SH-SY5Y (cell line): Measurements from ENCODE around the gene ITGB6.

ENCODE experiments used
- GATA2 ChIP-seq: IDR thresholded peaks from 2 replicates; pipeline ENCODE4 v1.6.1; 2011; ENCODE audit warnings: mild to moderate bottlenecking, low read depth, low read length
- GATA3 ChIP-seq: IDR thresholded peaks from 2 replicates; pipeline ENCODE4 v1.6.1; 2011; ENCODE audit warnings: low read depth, mild to moderate bottlenecking, low read length, moderate library complexity

ITGB6 gene

DNA sequence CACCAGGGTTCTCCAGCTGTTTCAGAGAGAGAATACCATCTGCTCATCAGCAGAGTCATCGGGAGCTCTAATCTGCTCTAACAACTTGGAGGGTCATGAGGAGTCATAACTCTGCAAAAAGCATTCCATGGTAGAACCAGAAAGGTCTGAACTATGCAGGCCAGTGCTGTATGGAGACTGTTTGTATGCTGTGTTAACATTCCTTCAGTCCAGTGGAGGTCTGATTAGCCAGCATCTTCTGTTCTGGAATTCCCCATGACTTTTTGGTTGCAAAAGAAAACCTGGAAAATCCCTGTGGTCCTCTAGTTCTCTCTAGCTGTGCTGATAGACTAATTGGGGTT, 9.4 kb upstream of the ITGB6 start:
- TF ChIP-seq GATA2 (no peak), GATA3 (no peak)

DNA sequence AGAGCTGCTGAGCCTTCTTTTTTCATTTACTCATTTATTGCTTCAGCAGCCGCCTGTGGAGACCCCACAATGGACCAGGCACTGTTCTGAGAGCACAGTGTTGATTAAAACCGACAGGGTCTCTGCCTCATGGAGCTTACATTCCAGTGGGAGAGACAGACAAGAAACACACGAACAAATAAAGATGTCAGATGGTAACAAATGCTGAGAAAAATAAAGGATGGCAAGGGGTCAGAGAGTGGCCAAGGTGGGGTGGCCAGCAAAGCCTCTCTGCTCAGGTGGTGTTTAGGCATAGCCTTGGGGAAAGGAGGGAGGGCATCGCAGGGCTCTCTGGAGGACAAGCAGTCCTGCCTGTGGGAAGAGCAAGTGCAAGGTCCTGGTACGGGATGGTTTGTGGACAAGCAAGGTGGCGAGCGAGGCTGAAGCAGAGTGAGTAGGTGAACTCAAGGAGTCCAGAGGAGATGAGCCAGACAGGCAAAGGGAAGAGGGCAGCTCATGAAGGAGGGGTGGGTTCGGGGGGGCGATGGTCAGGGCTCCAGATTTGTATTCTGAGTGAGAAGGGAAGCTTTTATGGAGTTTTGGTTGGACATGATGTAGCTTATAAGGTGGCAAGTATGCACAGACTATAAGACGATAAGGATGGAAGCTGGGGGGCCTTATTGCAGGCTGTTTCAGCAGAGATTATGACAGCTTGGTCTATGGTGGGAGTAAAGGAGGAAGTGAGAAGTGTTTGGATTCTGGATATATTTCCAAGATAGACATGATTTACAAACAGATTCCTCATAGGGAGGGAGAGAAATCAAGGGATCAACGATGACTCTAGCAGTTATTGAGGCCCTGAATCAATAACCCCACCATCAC, 8.8 kb upstream of the ITGB6 start:
- TF ChIP-seq GATA2 (no peak), GATA3 (no peak)

DNA sequence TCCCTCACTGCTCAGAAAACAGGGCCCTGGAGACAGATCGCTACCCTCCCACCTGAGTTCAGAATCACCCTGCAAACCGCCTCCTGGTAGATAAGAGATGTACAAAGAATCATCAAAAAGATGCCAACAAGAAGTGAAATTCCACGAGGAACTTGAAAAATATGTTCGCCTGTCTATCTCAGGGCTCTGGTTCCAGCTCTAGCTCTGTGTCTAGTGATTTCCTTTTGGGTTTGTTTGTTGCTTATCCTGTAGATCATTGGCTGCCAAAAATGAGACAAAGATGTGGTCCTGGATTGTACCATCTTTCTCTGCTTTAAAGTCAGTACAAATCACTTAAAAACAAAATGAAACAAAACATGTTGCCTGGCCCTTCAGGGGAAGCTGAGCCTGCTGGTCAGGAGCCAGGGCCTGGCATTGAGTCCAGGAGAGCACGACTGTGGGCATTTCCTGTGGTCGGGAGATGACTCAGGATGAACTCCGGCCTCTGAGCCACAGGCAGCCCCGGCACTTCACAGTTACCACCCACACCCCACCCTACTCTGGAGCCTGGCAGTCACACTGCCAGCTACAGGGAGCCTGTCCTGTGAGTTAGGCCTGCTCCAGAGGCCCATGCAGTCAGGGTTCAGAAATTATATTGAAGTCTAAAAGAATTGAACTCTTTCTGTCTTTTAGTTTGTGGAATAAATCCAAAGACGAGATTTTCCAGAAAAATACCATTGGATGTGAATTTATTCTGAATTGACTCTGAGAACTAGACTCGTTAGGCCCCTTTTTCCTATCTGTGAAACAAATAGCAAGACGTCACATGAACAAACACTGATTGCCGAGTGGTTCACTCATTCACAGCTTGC, 8.0 kb upstream of the ITGB6 start:
- TF ChIP-seq GATA2 (peak; percentile 60; the same call in 1 of the 2 replicates), GATA3 (peak; percentile 33; the same call in 1 of the 2 replicates)

DNA sequence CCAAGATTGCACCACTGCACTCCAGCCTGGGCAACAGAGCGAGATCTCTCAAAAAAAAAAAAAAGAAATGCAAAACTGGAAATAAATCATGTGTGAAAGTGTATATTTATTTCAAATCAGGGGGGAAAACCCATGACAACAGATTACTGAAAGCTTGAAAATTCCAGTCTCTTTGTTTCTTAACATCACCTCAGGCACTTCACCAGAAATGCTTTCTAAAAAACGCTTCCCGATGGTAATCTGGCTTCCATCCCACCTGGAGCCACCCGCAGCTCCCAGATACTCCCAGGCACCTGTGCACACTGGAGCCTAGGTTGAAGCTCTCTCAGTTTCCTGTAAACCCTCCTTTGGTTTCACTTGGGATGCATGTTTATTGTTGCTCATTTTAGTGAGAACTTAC, 7.2 kb upstream of the ITGB6 start:
- TF ChIP-seq GATA3 (no peak), GATA2 (no peak)

DNA sequence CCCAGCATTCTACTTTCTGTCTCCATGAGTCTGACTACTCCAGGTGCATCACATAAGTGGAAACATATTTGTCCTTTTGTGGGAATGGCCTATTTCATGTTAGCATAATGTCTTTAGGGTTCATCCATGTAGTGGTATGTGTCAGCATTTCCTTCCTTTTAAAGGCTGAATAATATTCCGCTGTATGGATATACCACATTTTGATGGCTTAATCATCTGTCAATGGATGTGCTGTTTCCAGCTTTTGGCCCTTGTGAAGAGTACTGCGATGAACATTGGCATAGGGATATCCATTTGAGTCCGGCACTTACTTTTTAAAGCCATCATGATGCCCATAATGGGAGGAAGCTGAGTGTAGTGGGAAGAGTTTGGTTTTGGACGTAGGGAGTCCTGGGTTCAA, 6.4 kb upstream of the ITGB6 start:
- TF ChIP-seq GATA3 (no peak), GATA2 (no peak)

DNA sequence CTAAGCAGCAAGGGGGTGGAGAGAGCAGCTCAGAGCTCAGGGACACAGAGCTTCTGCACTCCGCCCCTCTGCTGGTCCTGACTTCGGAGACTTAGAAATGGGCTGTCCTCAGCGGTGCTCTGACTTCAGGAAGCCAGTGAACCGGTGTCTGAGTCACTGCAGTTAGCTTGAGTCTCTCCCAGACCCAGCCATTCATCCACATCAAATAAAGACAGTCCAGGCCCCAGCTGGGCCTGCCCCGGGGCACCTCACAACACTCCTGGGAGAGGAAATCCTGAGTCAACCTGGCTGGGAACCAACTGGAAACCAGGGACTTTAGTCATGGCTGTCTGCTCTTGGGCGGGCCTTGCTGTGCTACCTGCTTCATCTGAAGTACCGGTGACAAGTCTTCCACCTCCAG, 5.4 kb upstream of the ITGB6 start:
- no peak for TF ChIP-seq GATA2
- no peak for TF ChIP-seq GATA3

DNA sequence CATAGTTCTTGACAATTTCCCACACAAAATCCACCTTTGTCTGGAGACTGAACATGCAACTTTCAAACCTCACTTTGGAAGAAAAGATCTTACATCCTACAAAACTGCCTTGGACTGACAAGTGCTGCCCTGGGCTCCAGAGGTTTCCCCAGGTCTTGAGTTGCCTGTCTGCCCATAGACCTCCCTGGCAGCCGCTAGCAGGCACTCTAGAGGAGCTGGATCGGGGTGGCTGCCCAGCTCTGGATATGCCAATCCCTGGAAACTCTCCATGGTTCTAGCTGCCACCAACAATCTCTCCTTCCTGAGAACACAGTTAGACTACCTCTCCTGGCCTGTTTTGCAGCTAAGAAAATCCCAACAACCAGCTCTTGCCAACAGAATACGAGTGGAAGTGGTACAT, 3.4 kb upstream of the ITGB6 start:
- TF ChIP-seq GATA2 (no peak), GATA3 (no peak)

DNA sequence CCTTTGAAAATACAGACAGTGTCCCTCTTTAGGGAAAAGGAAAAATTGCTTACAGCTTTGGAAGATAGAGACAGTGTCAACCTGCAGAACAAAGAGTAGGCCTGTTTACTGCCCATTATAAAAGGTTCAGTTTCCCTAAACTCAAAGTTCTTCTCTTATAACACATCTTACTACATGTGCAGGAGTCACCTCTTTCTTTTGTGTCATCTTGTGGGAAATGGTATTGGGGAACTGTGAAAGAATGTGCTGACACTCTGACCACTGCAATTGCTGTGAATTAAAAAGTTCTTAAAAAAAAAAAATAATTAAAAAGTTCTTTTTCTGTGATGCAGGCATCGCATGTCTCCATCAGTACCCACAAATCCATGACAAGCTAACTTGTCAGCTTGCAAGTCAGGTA, 2.9 kb upstream of the ITGB6 start:
- TF ChIP-seq GATA2 (no peak), GATA3 (no peak)

DNA sequence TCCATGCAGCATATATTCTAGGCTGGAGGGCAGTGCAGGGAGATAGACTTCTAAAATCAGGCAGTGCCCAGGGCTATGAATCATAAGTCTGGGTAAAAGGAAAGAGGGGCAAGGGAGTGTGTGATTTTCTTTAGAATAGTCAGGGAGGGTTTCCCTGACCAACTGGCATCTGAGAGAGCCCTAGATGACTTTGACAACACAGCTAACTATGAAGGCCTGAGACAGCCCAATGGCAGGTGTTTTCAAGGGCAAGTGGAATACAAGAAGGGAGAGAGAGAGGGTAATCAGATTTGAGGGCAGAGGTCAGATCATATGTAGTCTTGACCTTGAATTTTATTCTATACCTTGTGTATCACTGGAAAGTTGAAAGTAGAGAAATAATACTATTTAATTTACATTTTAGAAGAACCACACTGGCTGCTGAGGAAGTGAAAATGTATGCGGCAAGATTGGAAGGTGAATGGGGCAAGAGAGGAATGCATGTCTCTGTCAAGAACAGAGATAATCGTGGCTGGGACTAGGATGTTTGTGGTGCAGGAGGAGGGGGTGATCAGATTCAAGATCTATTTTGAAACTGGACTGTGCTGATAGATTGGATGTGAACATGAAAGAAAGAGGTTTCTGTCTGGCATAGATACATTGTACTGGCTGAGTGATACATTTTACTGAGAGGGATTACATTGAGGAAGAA, 1.9 kb upstream of the ITGB6 start:
- TF ChIP-seq GATA2 (no peak), GATA3 (no peak)

DNA sequence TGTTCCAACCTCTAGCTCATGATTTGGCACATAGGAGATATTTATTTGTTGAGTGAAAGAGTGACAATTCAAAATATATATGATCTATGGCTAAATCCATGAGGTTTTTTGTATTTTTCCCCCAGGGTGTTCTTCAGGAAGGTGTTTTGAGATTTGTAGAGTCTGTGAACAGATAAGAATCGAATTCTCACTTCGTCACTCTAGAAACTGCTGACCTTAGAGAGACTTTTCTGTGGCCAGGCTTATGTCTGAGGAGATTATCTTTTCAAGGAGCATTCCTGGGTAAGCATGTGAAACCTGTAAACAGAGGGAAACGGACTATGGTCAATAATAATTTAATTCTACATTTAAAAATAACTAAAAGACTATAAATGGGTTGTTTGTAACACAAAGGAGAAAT, 849 bp upstream of the ITGB6 start:
- TF ChIP-seq GATA2 (no peak), GATA3 (no peak)

DNA sequence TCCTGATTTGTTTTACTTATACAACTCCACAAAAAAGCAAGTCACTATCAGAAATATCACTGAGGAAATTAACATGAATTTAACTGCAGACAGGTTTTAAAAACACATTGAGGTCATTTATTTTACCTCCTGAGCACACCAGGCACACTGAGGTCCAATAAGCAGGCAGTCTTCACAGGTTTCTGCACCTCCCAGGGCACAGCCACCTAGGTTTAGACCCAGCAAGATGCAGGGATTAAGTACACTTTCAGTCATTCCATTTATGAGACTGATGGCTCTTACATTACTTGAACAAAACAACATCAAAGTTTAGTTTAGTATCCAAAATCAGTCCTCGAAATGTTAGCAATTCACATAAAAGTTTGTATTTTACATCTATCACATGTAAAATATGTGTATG, 1.0 kb downstream of the ITGB6 start:
- no peak for TF ChIP-seq GATA2

DNA sequence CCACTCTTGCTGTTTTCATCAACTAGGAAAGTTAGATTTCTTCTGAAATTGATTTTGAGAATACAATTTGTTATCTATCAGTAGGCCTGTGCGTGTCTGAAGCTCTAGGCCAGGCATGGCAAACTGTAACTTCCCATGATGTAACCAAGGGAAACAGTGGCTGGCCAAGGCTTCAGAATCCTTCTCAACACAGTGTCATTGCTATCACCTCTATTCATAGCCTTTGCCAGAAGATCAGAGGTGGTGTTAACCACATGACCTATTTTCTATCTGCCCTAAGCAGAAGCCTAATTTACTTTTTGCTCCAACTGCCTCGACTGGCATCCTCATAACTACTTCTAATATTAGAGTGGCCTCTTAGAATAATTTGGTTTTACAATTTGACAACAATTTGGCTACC, 2.5 kb downstream of the ITGB6 start:
- no peak for TF ChIP-seq GATA2
- TF ChIP-seq GATA3 = no peak

DNA sequence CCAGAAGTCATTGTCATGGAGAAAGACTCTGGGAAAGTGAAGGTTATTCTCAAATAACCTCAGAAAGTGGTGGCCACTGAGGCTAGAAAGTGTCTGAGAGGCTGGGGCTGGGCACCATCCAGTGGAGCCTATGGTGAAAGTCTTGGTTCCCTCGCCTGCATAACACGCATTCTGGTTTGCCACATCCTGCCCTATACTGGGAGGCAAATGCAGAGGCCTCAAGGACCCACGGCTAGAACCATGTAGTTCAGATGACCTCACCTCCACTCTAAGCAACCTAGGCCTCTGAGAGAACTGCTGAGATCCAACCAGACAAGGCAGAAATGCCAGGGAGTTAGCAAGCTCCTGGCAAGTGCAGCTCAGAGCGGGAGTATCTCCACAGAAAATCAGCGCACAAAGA, 5.1 kb downstream of the ITGB6 start:
- no peak for TF ChIP-seq GATA3
- no peak for TF ChIP-seq GATA2

DNA sequence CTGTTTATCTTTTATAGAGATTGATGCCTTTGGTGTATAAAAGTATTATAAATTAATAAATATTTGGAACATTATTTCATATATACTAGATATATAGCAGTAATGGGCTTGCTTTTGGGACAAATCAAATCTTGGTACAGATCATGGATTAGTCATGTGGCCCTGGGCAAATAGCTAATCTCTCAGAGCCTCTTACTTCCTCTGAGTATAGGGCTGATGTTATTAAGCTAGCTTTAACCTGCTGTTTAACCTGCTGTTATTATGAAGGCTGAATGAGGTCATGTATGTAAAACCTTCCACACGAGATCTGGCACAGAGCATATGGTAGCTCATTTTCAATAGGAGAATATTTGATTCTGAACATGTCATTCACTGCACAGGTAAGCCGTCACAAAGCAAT, 5.7 kb downstream of the ITGB6 start:
- TF ChIP-seq GATA3 (no peak), GATA2 (no peak)

DNA sequence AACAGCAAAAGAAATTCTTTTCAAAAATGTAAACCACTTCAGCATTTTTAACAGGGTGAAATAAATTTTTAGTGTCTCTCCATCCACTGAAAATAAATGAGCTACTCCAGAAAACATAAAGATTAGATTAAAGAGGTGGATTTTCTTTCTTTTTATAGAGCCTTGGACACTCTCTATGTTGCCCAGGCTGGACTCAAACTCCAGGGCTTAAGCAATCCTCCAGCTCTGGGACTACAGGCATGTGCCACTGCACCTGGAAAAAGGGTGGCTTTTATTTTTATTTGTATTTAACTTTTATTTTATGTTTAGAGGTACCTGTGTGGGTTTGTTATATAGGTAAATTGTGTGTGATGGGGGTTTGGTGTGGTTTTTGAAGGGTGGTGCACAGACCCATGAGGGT, 19.9 kb downstream of the ITGB6 start:
- TF ChIP-seq GATA3 (no peak), GATA2 (no peak)
